Rectal smooth muscle tissue (tissue), 1 donor: ENCODE results near the gene MED12L.

Source experiments
- H3K27ac ChIP-seq: one replicate; pipeline ENCODE4 v1.7.0; 2013; ENCODE audit warnings: low read depth, low read length, inconsistent platforms
- H3K27me3 ChIP-seq: one replicate; pipeline ENCODE4 v1.7.0; 2013; ENCODE audit warnings: low read length; ENCODE audit not compliant: control insufficient read depth, insufficient read depth
- H3K36me3 ChIP-seq: one replicate; pipeline ENCODE4 v1.7.0; 2013; ENCODE audit warnings: low read length; ENCODE audit not compliant: control insufficient read depth, insufficient read depth
- H3K4me1 ChIP-seq: one replicate; pipeline ENCODE4 v1.7.0; 2013; ENCODE audit warnings: low read length; ENCODE audit not compliant: control insufficient read depth, insufficient read depth
- H3K4me3 ChIP-seq: one replicate; pipeline ENCODE4 v1.7.0; 2013; ENCODE audit warnings: low read length
- H3K9ac ChIP-seq: one replicate; pipeline ENCODE4 v1.7.0; 2013; ENCODE audit warnings: low read length

Gene MED12L

GRCh38 chr3:151198849-151199248, 113.4 kb downstream of the MED12L start:
- Histone ChIP-seq H3K27ac (no peak overlapping the region), H3K4me1 (no peaks in the 10 kb centered on the region), H3K27me3 (no peaks in the 10 kb centered on the region), H3K9ac (no peak overlapping the region), H3K36me3 (no peaks in the 10 kb centered on the region), H3K4me3 (no peak overlapping the region)

- H3K4me3 ChIP-seq = no peak overlapping the region
- no peak overlapping the region for H3K27ac ChIP-seq
- H3K36me3 ChIP-seq = no peaks in the 10 kb centered on the region
- H3K9ac ChIP-seq = no peak overlapping the region
- no peaks in the 10 kb centered on the region for H3K27me3 ChIP-seq
- H3K4me1 ChIP-seq = no peaks in the 10 kb centered on the region
Measured at GRCh38 chr3:151199554-151200438, 114.3 kb downstream of the MED12L start.

DNA sequence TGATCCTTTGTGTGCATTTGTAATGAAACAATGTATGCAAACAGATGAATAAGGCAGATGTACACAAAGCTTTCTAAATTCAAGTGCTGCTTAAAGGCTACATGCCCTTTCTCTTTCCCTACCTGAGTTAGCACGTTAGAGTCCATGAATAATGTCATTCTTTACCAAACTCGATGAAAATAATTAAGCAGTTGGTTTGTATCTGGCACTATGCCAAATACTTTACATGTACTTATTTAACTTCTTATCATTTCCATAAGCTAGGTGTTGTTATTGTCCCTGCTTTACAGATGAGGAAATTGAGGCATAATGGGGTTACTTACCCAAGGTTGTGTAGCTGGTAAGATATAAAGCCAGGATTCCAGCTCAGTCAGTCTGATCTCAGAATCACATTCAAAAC, 115.1 kb downstream of the MED12L start:
- no peak overlapping the region for H3K4me3 ChIP-seq
- H3K27me3 ChIP-seq = no peaks in the 10 kb centered on the region
- no peaks in the 10 kb centered on the region for H3K36me3 ChIP-seq
- H3K9ac ChIP-seq = no peak overlapping the region
- no peaks in the 10 kb centered on the region for H3K4me1 ChIP-seq
- no peak overlapping the region for H3K27ac ChIP-seq

DNA sequence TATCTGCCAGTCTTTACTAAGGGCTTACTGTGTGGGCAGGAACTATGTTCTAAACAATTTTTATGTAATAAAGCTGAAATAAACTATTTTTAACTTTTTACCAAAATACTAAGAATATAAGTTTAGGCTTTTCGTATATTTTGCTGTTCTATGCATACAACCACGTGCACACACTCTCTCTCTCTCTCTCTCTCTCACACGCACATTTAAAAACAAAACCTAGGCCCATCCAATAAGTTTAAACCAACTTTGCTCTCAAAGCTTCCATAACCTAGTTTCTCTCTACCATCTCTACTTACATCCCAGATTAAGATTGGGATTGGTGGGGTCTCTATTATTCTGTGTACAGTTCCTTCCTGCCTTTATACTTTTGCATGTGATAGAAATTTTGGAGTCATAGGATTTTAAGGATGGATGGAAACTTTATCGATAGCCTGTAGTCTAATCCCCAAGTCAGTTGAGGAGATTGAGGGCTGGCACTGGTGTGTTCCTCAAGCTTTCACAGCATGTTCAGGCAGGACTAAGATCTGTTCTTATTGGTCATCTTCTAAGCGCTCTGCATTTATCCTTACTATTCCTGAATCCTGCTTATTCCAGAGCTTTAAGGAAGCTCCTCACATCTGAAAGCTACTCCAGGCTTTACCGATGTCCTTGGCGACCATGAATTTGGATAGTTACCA, 115.7 kb downstream of the MED12L start:
- no peak overlapping the region for H3K4me3 ChIP-seq
- no peaks in the 10 kb centered on the region for H3K4me1 ChIP-seq
- no peak overlapping the region for H3K27ac ChIP-seq
- H3K27me3 ChIP-seq = no peaks in the 10 kb centered on the region
- H3K36me3 ChIP-seq = no peaks in the 10 kb centered on the region
- H3K9ac ChIP-seq = no peak overlapping the region

- Histone ChIP-seq H3K27ac (no peak within 1 kb of the TSS), H3K4me1 (no peaks in the 10 kb centered on the region), H3K27me3 (no peaks in the 10 kb centered on the region), H3K9ac (no peak within 1 kb of the TSS), H3K4me3 (no peak within 1 kb of the TSS), H3K36me3 (no peaks in the 10 kb centered on the region)
Measured at GRCh38 chr3:151203051-151203420, 117.6 kb downstream of the MED12L start, which contains the start of gene GPR171. TSS of gene GPR171 (minus strand) at chr3:151203216. CDS start at chr3:151199386, 3,830 bp downstream.

DNA sequence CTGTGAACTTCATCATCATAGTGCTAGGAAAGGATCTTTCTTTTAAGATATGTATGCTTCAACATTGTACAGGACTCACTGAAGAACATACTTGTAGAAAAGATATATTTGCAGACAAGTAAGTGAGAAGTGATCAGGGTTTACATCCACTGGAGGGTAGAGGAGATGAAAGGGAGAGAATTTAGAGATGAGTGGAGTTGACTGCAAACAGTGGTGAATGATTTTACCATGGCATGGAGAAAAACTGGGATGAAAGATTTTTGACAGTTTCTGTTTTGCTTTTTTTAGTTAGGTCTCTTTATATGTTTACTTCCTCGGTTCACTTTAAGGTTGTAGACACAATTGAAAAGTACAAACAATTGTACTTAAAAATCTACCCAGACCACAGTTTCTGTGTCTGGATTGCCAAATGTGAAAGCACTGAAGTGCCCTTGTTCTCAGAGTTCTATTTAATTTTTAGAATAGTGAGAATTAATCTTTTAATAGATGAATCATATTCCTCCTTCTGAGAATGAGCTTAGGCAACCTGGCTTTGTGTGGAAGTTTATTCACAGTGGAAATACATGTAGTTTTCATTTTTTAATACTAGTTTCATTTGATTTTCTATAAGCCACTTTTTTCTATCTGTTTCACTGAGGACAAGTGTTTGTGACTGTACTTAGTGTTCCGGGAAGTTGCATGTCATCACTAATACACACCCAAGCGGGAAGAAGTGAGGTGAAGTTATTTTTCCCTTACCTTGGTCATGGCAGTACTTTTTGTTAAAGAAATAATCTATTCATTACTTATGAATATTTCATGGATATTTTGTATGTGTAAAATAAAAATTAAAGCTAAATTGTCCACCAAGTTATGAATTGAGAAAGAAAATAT, 119.3 kb downstream of the MED12L start:
- Histone ChIP-seq H3K27ac (no peak overlapping the region), H3K27me3 (no peaks in the 10 kb centered on the region), H3K4me1 (no peaks in the 10 kb centered on the region), H3K36me3 (no peaks in the 10 kb centered on the region), H3K9ac (no peak overlapping the region), H3K4me3 (no peak overlapping the region)

GRCh38 chr3:151205482-151205881, 120.0 kb downstream of the MED12L start:
- H3K27ac ChIP-seq = no peak overlapping the region

DNA sequence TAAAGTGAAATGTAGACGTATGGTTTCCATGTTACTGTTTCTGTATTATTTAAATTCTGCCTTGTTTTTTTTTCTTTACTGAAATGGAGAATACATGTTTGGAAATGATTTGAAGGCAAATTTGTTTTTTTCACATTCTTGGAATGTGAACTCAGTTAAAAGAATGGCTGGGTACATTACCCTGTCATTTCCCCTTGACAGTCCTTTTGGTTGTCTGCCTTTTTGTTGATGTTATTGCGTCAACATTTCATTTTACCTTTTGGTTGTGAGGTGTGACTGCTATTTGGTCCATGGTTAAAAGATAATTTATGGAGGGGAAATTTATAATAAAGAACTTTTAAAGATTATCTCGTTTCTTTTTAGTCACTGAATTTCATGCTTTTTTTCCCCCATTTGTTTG, 120.7 kb downstream of the MED12L start:
- H3K27ac ChIP-seq = no peak overlapping the region
- no peaks in the 10 kb centered on the region for H3K4me1 ChIP-seq
- no peaks in the 10 kb centered on the region for H3K36me3 ChIP-seq
- H3K9ac ChIP-seq = no peak overlapping the region
- H3K27me3 ChIP-seq = no peaks in the 10 kb centered on the region
- no peak overlapping the region for H3K4me3 ChIP-seq

More at GRCh38 chr3:151205482-151205881, 120.0 kb downstream of the MED12L start:
- H3K36me3 ChIP-seq = no peaks in the 10 kb centered on the region
- no peak overlapping the region for H3K9ac ChIP-seq
- H3K4me3 ChIP-seq = no peak overlapping the region
- no peaks in the 10 kb centered on the region for H3K27me3 ChIP-seq
- H3K4me1 ChIP-seq = no peaks in the 10 kb centered on the region

DNA sequence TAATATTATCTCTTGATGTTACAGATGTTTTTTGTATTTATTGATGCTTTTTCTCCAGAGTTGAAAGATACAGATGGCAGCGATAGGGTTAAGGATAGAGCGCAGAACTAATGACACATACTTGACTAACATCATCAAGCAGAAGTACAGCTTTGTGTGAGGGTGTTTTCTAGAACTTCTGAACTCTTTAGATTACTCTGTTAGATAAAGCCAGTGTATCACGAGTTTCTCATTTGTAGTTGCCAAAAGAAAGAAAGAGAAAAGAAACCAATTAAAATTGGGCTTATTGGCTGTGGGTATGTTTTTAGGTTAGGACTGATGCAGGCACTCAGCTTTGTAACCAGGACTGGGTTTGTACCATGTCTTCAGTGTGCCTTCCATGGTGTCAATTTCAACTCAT, 124.2 kb downstream of the MED12L start:
- Histone ChIP-seq H3K27ac (no peak overlapping the region), H3K4me3 (no peak overlapping the region), H3K4me1 (no peaks in the 10 kb centered on the region), H3K27me3 (no peaks in the 10 kb centered on the region), H3K36me3 (peaks cover 2% of the 10 kb centered on the region), H3K9ac (no peak overlapping the region)

DNA sequence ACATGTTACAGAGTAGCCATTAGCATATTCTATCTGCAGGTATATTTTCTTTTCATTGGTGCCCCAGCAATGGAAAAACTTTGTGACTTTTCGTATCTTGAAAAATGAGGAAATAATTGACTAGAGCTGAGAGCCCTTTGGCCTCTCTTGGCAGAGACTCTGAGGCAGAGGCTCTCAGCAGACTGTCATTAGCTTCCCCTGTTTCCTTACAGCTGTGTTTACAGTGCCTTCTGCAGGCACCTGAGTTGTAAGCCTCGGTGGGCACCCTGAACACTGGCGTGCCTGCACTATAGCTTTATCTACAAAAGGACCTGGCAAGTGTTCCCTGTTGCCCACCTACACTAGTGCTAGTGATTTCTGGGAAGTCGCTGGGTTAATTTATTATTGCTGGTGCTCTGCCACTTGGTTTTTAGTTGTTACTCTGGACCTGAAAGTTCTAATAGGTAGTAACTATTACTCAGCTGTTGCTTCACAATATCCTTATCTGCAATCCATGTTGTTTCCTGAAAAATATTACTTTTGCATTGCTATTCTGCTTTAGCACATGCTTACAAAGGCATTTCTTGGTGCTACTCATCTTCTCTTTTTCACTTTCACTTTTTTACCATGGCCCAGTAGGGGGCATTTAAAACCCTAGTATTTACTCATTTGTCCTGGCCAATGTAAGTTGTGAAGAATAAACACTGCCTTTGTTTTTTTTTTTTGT, 125.4 kb downstream of the MED12L start:
- H3K9ac ChIP-seq = no peak overlapping the region
- H3K4me3 ChIP-seq = peak overlapping the region; percentile 2
- no peaks in the 10 kb centered on the region for H3K27me3 ChIP-seq
- peaks cover 2% of the 10 kb centered on the region for H3K36me3 ChIP-seq
- H3K4me1 ChIP-seq = no peaks in the 10 kb centered on the region
- no peak overlapping the region for H3K27ac ChIP-seq

- Histone ChIP-seq H3K36me3 (peaks cover 2% of the 10 kb centered on the region), H3K9ac (no peak overlapping the region), H3K27me3 (no peaks in the 10 kb centered on the region), H3K4me3 (no peak overlapping the region), H3K4me1 (peaks cover 2% of the 10 kb centered on the region), H3K27ac (no peak overlapping the region)
Measured at GRCh38 chr3:151213151-151213550, 127.7 kb downstream of the MED12L start.

GRCh38 chr3:151213881-151214280, 128.4 kb downstream of the MED12L start:
- peaks cover 2% of the 10 kb centered on the region for H3K4me1 ChIP-seq
- H3K4me3 ChIP-seq = no peak overlapping the region
- no peak overlapping the region for H3K9ac ChIP-seq

More at GRCh38 chr3:151213881-151214280, 128.4 kb downstream of the MED12L start:
- H3K27me3 ChIP-seq = no peaks in the 10 kb centered on the region
- H3K27ac ChIP-seq = no peak overlapping the region
- H3K36me3 ChIP-seq = peaks cover 2% of the 10 kb centered on the region
